Measurements from ENCODE around the gene C20orf204. TPM values are rescaled to one million over a fixed set of nuclear protein-coding genes. Genes with fewer than 3 reads are reported as not detected.
A peak's percentile ranks its signal among the peaks of the same experiment; 100 is the strongest.

C20orf204 gene
- total and polyA plus RNA-seq, 2 of the 8 experiments (the other 6 are each of a cell fraction or from before 2014, with no cell fraction given): 0.39 to 0.52 TPM

DNA sequence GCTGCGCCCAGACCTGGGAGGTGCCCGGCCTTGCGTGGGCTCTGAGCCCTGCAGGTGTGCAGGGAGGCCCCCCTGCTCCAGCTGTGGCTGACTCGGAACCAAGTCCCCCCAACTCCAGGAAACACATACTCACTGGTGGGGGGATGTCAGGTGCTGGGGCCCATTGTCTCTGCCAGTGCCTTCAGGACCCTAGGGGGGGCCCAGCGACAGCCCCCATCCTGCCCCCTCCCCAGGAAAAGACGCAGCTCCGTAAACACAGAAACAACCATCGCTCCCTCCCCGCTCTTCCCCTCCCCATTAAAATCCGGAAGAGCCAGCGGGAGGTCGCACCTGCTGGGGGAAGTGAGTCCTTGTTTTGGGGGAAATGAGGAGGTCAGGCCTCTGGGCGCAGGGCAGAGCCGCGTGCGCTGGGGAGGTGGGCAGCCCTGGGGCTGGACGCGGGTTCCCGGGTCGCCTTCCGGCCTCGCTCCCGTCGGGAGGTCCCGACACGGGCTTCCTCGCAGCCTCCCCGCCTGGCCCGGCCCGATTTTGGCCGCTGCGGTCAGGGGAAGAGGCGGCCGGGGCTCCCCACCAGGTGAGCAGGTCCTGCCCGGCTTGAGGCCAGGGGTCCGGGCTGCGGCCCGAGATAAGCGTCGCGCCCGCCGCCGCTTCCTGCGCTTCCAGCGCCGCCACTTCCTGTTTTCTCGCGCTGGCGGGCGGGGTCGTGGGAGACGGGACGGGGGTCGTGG lies 6.2 kb downstream of the C20orf204 start:
- FAIRE-seq: no peak
- CTCF ChIA-PET (ENCODE audit: partially characterized antibody): interaction anchor here (0.6 to 7.3 kb wide), 8 partner anchors 9 to 241 kb away, joined by 3 to 73 read pairs (median 8); partner anchors contain the start of genes OPRL1 and RGS19
- 6% methylated on average over 21 of the region's 55 CpGs; no CpG with 5 or more reads in 1 of the 2 experiments for WGBS, 2 experiments (ENCODE audit: extremely low coverage in 1 of 2, insufficient coverage in 1 of 2, insufficient read length in 1 of 2, insufficient replicate concordance in 2 of 2, low coverage in 1 of 2, low lambda C conversion rate in 2 of 2, missing lambda C conversion rate in 1 of 2)
- TF ChIP-seq SUZ12 (IDR thresholded peaks at IDR 0.05; ENCODE audit: low read length) (peak; percentile 54), EZH2 (IDR thresholded peaks at IDR 0.05; ENCODE audit: low read depth, low read length, severe bottlenecking) (peak; percentile 58), KDM4A (IDR thresholded peaks at IDR 0.05; ENCODE audit: low read depth, low read length, severe bottlenecking) (peak; percentile 65)
- TF ChIP-seq, protein P1, sequence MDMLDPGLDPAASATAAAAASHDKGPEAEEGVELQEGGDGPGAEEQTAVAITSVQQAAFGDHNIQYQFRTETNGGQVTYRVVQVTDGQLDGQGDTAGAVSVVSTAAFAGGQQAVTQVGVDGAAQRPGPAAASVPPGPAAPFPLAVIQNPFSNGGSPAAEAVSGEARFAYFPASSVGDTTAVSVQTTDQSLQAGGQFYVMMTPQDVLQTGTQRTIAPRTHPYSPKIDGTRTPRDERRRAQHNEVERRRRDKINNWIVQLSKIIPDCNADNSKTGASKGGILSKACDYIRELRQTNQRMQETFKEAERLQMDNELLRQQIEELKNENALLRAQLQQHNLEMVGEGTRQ (IDR thresholded peaks at IDR 0.05; ENCODE audit: low read length): no peak
- TF ChIP-seq, protein P2, sequence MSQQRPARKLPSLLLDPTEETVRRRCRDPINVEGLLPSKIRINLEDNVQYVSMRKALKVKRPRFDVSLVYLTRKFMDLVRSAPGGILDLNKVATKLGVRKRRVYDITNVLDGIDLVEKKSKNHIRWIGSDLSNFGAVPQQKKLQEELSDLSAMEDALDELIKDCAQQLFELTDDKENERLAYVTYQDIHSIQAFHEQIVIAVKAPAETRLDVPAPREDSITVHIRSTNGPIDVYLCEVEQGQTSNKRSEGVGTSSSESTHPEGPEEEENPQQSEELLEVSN (IDR thresholded peaks at IDR 0.05): peak; percentile 51; the same call in 1 of the 2 replicates
- TF ChIP-seq, protein P3, sequence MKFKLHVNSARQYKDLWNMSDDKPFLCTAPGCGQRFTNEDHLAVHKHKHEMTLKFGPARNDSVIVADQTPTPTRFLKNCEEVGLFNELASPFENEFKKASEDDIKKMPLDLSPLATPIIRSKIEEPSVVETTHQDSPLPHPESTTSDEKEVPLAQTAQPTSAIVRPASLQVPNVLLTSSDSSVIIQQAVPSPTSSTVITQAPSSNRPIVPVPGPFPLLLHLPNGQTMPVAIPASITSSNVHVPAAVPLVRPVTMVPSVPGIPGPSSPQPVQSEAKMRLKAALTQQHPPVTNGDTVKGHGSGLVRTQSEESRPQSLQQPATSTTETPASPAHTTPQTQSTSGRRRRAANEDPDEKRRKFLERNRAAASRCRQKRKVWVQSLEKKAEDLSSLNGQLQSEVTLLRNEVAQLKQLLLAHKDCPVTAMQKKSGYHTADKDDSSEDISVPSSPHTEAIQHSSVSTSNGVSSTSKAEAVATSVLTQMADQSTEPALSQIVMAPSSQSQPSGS (IDR thresholded peaks at IDR 0.05; ENCODE audit: low read length): no peak

More for the DNA sequence above, 6.2 kb downstream of the C20orf204 start:
- no peaks in the 10 kb centered on the region for H3K79me1 ChIP-seq (ENCODE audit: low read depth, low read length)
- H3K4ac ChIP-seq (replicated peaks; ENCODE audit: insufficient read length, low read depth, low read length): no peak overlapping the region
- H4K5ac ChIP-seq (ENCODE audit: insufficient read length, low read depth, low read length): no peak overlapping the region
- no peak overlapping the region for H3K23ac ChIP-seq (ENCODE audit: insufficient read length)
- H3K27me3 ChIP-seq (replicated peaks in 1 of 4; ENCODE audit: control insufficient read depth in 3 of 4, extremely low read depth in 1 of 4, insufficient read depth in 3 of 4, low read length in 3 of 4): peaks cover 28 to 85% (median 72%) of the 10 kb centered on the region in 4 experiments
- H3K4me2 ChIP-seq (ENCODE audit: insufficient read depth in 1 of 2, low read depth in 2 of 2, low read length in 2 of 2): peak overlapping the region; percentile 63 to 74; a peak in 3 of 4 replicates
- H3K79me2 ChIP-seq (ENCODE audit: control insufficient read depth in 1 of 2, insufficient read depth in 2 of 2, low read length in 2 of 2): no peaks in the 10 kb centered on the region
- H3K4me1 ChIP-seq (replicated peaks in 1 of 4; ENCODE audit: control insufficient read depth in 3 of 4, insufficient read depth in 4 of 4, low read length in 3 of 4): peaks cover 0 to 20% (median 8%) of the 10 kb centered on the region in 4 experiments; a peak in 6 of 7 replicates
- POLR2A ChIA-PET (ENCODE audit: partially characterized antibody): interaction anchor here (0.8 to 1.0 kb wide), 2 partner anchors 12 to 186 kb away, joined by 3 read pairs; no protein-coding TSS in a partner anchor
- DNase-seq (ENCODE audit: low read depth in 1 of 2, low spot score in 2 of 2): no peak
- H3K9ac ChIP-seq (replicated peaks in 1 of 4; ENCODE audit: extremely low read depth in 1 of 4, low read depth in 3 of 4, low read length in 3 of 4): no peak overlapping the region
- H4K8ac ChIP-seq (ENCODE audit: extremely low read depth, insufficient read depth, low read length): peak overlapping the region; percentile 62; the same call in 1 of the 2 replicates
- no peak overlapping the region for H4K91ac ChIP-seq (replicated peaks; ENCODE audit: insufficient read length, low read length)
- H2BK15ac ChIP-seq (ENCODE audit: low read length): peak overlapping the region; percentile 16; the same call in 1 of the 2 replicates
- H3K18ac ChIP-seq (ENCODE audit: extremely low read depth, low read length): no peak overlapping the region; the same call in 1 of the 2 replicates
- no peak overlapping the region for H2BK5ac ChIP-seq (ENCODE audit: low read depth, low read length)
- H3K9me3 ChIP-seq (ENCODE audit: insufficient read depth in 2 of 2, low read depth in 1 of 2, low read length in 1 of 2): no peaks in the 10 kb centered on the region
- H2BK12ac ChIP-seq (ENCODE audit: low read depth, low read length): peak overlapping the region; percentile 68; the same call in 1 of the 2 replicates
- peaks cover 3% of the 10 kb centered on the region; the same call in 1 of the 2 replicates for H3K23me2 ChIP-seq (ENCODE audit: low read depth, low read length)
- H3K14ac ChIP-seq (ENCODE audit: insufficient read length): no peak overlapping the region
- no peak overlapping the region for H3K56ac ChIP-seq (replicated peaks; ENCODE audit: insufficient read length, low read depth, low read length)
- no peaks in the 10 kb centered on the region; a peak in 1 of 8 replicates for H3K36me3 ChIP-seq (ENCODE audit: control insufficient read depth in 2 of 4, insufficient read depth in 4 of 4, low read length in 3 of 4)
- no peaks in the 10 kb centered on the region for H4K20me1 ChIP-seq (replicated peaks in 1 of 2; ENCODE audit: control insufficient read depth in 1 of 2, insufficient read depth in 2 of 2, low read length in 2 of 2)
- no peak overlapping the region for H3K27ac ChIP-seq (ENCODE audit: low read depth, low read length)
- H3K4me3 ChIP-seq (ENCODE audit: extremely low read depth in 1 of 4, insufficient read depth in 2 of 4, low read depth in 3 of 4, low read length in 4 of 4): peak overlapping the region; percentile 26 to 66 (median 41)
- H2AK5ac ChIP-seq (ENCODE audit: low read depth, low read length): no peak overlapping the region; the same call in 1 of the 2 replicates
- no peak overlapping the region for H2BK120ac ChIP-seq (replicated peaks; ENCODE audit: low read depth, low read length)
- no peak overlapping the region for H2AFZ ChIP-seq (ENCODE audit: low read length)
- H2BK20ac ChIP-seq (ENCODE audit: low read length): no peak overlapping the region; the same call in 1 of the 2 replicates
